OCI-LY3 (cell line): ENCODE data around the gene IGFBP7.
A peak's percentile ranks its signal among the peaks of the same experiment; 100 is the strongest.

Experiments used
- H2AFZ ChIP-seq: fragments of 200-600, 300-600 bp; shearing (Covaris generic); 2 replicates; pipeline ENCODE4 v1.6.0; 2014; ENCODE audit warnings: antibody characterized with exemption, low read depth, low read length
- H3K27ac ChIP-seq: fragments of 200-600, 300-600 bp; sonication (generic); 2 replicates; pipeline ENCODE4 v1.5.1; 2014; ENCODE audit warnings: mild to moderate bottlenecking, low read length, moderate library complexity, mixed read lengths
- H3K27me3 ChIP-seq: fragments of 200-600, 300-600 bp; sonication (generic); 2 replicates; pipeline ENCODE4 v1.6.1; 2014; ENCODE audit warnings: low read depth, low read length, mixed read lengths
- H3K36me3 ChIP-seq: fragments of 200-600, 300-600 bp; sonication (generic); replicated peaks from 2 replicates; pipeline ENCODE3; 2014; ENCODE audit warnings: low read depth, low read length, mixed read lengths
- H3K4me1 ChIP-seq: fragments of 300-600, 200-600 bp; sonication (generic); 2 replicates; pipeline ENCODE4 v1.6.1; 2014; ENCODE audit warnings: low read length, mixed read lengths
- H3K4me2 ChIP-seq: fragments of 200-600, 300-600 bp; sonication (generic); 2 replicates; pipeline ENCODE4 v1.6.1; 2014; ENCODE audit warnings: low read length, mixed read lengths
- H3K4me3 ChIP-seq: fragments of 300-600, 200-600 bp; sonication (generic); 2 replicates; pipeline ENCODE4 v1.5.1; 2014; ENCODE audit warnings: antibody characterized with exemption, mild to moderate bottlenecking, low read length, moderate library complexity
- H3K79me2 ChIP-seq: fragments of 300-600, 200-600 bp; shearing (Covaris generic); 2 replicates; pipeline ENCODE4 v1.6.1; 2014; ENCODE audit warnings: mild to moderate bottlenecking, low read length, mixed read lengths
- H3K9ac ChIP-seq: fragments of 300-600, 200-600 bp; shearing (Covaris generic); 2 replicates; pipeline ENCODE4 v1.6.0; 2014; ENCODE audit warnings: mild to moderate bottlenecking, low read length, moderate library complexity
- H3K9me3 ChIP-seq: fragments of 200-600, 300-600 bp; shearing (Covaris generic); 2 replicates; pipeline ENCODE4 v1.6.1; 2014; ENCODE audit warnings: low read length, mixed read lengths; ENCODE audit not compliant: insufficient read depth
- H4K20me1 ChIP-seq: fragments of 200-600, 300-600 bp; sonication (generic); 2 replicates; pipeline ENCODE4 v1.6.1; 2016; ENCODE audit warnings: low read length, mixed read lengths; ENCODE audit not compliant: insufficient read depth
- CTCF ChIP-seq: fragments of 200-600, 300-600 bp; sonication (generic); IDR thresholded peaks from 2 replicates; pipeline ENCODE4 v1.5.1; 2014; ENCODE audit warnings: antibody characterized with exemption, low read length, low read depth
- EZH2phosphoT487 ChIP-seq: fragments of 200-600 bp; shearing (Covaris generic); IDR thresholded peaks from 2 replicates; pipeline ENCODE4 v1.6.1; 2018; ENCODE audit warnings: antibody characterized with exemption, mixed run types, low read depth

IGFBP7 gene

GRCh38 chr4:57109847-57110639 is at the start of gene IGFBP7:
IGFBP7 (minus strand) TSS chr4:57110385; CDS start chr4:57110351, 34 bp downstream.
- Histone ChIP-seq H2AFZ (peak within 1 kb of the TSS; percentile 94), H3K36me3 (no peaks in the 10 kb centered on the region), H3K4me1 (no peaks in the 10 kb centered on the region; the same call in 1 of the 2 replicates), H3K9ac (no peak within 1 kb of the TSS), H4K20me1 (no peaks in the 10 kb centered on the region), H3K4me3 (peak within 1 kb of the TSS; percentile 71), H3K9me3 (no peaks in the 10 kb centered on the region), H3K4me2 (peak within 1 kb of the TSS; percentile 58), H3K79me2 (no peaks in the 10 kb centered on the region), H3K27ac (no peak within 1 kb of the TSS), H3K27me3 (no peaks in the 10 kb centered on the region)
- TF ChIP-seq EZH2phosphoT487 (no peak), CTCF (no peak)

GRCh38 chr4:57159866-57160265 is 49.7 kb upstream of the IGFBP7 start:
- Histone ChIP-seq H3K27ac (no peak overlapping the region), H3K79me2 (no peaks in the 10 kb centered on the region), H3K4me2 (no peak overlapping the region), H4K20me1 (no peaks in the 10 kb centered on the region), H3K4me3 (no peak overlapping the region), H3K4me1 (peaks cover 13% of the 10 kb centered on the region), H2AFZ (no peak overlapping the region), H3K27me3 (peaks cover 11% of the 10 kb centered on the region; the same call in 1 of the 2 replicates), H3K36me3 (no peaks in the 10 kb centered on the region), H3K9ac (no peak overlapping the region), H3K9me3 (no peaks in the 10 kb centered on the region)
- no peak for TF ChIP-seq EZH2phosphoT487
- no peak for TF ChIP-seq CTCF

GRCh38 chr4:57158762-57159161 is 48.6 kb upstream of the IGFBP7 start:
- no peak overlapping the region for H3K4me3 ChIP-seq
- no peak overlapping the region for H3K4me2 ChIP-seq
- H4K20me1 ChIP-seq = no peaks in the 10 kb centered on the region
- no peaks in the 10 kb centered on the region for H3K36me3 ChIP-seq
- no peak overlapping the region for H3K9ac ChIP-seq
- no peaks in the 10 kb centered on the region for H3K79me2 ChIP-seq
- no peak for TF ChIP-seq CTCF
- no peak for TF ChIP-seq EZH2phosphoT487
- no peak overlapping the region for H3K27ac ChIP-seq
- H2AFZ ChIP-seq = no peak overlapping the region
- peaks cover 11% of the 10 kb centered on the region; the same call in 1 of the 2 replicates for H3K27me3 ChIP-seq
- H3K9me3 ChIP-seq = no peaks in the 10 kb centered on the region
- H3K4me1 ChIP-seq = peaks cover 9% of the 10 kb centered on the region

GRCh38 chr4:57158221-57158620 is 48.0 kb upstream of the IGFBP7 start:
- no peak overlapping the region for H3K27ac ChIP-seq
- H4K20me1 ChIP-seq = no peaks in the 10 kb centered on the region
- TF ChIP-seq CTCF (no peak), EZH2phosphoT487 (no peak)
- H3K4me3 ChIP-seq = no peak overlapping the region
- no peaks in the 10 kb centered on the region for H3K79me2 ChIP-seq
- H3K36me3 ChIP-seq = no peaks in the 10 kb centered on the region
- H2AFZ ChIP-seq = no peak overlapping the region
- peaks cover 12% of the 10 kb centered on the region; the same call in 1 of the 2 replicates for H3K27me3 ChIP-seq
- no peak overlapping the region for H3K4me2 ChIP-seq
- no peaks in the 10 kb centered on the region for H3K9me3 ChIP-seq
- no peak overlapping the region for H3K9ac ChIP-seq
- peaks cover 6% of the 10 kb centered on the region for H3K4me1 ChIP-seq
